PC-9 (cell line): ENCODE data around the gene BACH2.

Experiments
- CTCF ChIP-seq: fragments of 200-600 bp; sonication (generic); conservative IDR thresholded peaks from 2 replicates; pipeline ENCODE4 v1.6.1; 2017; ENCODE audit warnings: mixed run types, antibody characterized with exemption, mild to moderate bottlenecking, moderate library complexity
- EZH2 ChIP-seq: fragments of 200-600 bp; sonication (generic); IDR thresholded peaks from 2 replicates; pipeline ENCODE4 v1.8.0; 2017; ENCODE audit warnings: antibody characterized with exemption, low read depth

GRCh38 chr6:90146024-90146423, 150.6 kb downstream of the BACH2 start:
- TF ChIP-seq EZH2 = no peak
- no peak for TF ChIP-seq CTCF
